HG03103 (cell line): ENCODE measurements around the gene MAGEA2.
"Not testable (repeated sequence)": the region's sequence is repeated elsewhere in the genome, so short reads cannot be mapped to it uniquely, and the experiment has no call there.

Source experiments
- ATAC-seq: cut with Tn5 transposase; IDR thresholded peaks from one replicate; pipeline ENCODE4 v1.9.1; 2021; ENCODE audit warnings: low read depth; ENCODE audit not compliant: unreplicated experiment

MAGEA2 gene

DNA sequence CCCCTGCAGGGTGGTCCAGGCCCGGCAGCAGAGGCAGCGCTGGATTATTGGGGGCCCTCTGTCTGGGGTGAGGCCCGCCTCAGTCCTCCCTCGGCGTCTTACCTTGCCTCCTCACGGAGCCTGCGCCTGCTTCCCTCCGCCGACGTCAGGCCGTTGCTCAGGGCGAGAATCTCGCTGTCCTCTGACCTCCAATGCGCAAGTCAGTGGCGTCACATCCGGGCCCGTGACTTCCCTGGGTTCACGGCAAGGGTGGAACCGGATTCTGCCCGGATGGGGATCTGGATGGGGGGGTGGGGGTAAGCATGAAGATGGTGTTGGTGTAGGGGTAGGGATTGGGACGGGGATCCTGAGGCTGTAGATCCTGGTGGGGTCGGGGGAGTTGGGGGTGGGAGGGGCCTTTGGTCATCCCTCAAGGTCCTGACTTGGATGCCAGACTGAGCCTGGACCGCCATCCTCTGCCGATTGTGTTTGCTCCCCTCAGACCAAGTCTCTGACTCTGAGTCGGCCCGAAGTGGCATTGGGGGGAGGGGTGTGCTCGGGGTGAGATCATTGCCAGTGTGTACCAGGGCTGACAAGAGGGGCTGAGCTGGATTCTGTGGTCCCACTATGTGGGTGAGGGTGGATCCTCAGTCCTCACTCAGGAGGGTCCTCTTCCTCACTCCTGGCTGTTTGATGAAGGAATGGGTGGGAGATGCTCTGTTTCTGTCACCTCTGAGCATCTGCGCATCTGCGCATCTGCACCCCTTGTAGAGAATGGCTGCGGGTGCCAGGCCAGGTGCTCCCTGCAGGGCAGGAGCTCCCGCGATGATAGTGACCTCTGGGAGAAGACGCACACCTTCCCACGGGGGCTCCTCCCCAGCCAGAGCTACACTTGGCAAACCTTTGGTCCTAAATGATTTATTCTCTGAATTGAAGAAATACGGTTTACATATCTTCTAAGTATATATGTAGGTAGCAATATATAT is at the start of gene MAGEA2:
MAGEA2 (minus strand) TSS at position 157 of the 965 bp plus-strand sequence. CDS start 2,479 bp downstream, outside the sequence.
- not testable (repeated sequence) for ATAC-seq

DNA sequence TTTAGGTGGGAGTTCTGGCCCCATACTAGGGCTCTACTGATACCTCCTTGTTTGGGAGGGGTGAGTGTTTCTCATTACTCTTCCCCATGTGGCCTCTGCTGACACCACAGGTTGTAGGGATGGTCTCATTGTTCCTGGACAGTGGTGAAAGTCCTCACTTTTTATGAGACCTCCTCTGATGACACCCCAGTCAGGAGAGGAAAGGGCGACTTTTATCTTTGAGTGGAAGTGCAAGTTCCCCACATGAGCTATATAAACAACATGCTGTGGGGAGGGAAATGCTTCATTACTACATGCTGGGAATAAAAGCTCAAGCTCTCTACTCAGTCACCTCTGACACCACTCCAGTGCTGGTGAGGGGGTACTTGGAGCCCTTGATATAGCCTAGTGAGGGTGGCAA is 45.3 kb upstream of the MAGEA2 start:
- no peak for ATAC-seq

DNA sequence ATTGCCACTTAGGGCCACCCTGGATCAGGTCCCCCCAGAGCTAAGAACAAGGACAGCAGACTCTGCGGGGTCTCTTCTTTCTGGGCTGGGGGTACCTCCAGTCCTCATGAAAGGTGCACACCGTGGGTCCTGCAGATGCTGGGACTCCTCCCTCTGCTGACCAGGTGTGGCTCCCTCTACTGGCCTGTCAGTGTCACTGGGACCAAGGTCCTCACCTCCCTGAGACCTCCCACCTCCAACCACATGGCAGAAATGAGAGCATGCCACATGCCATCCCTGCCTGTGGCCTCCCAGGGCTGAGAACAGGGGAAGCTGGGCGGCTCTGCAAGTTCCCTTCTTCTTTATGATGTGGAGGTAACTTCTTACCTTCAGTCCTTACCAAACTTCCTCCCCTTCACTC is 33.4 kb upstream of the MAGEA2 start:
- ATAC-seq, result peak; percentile 95

DNA sequence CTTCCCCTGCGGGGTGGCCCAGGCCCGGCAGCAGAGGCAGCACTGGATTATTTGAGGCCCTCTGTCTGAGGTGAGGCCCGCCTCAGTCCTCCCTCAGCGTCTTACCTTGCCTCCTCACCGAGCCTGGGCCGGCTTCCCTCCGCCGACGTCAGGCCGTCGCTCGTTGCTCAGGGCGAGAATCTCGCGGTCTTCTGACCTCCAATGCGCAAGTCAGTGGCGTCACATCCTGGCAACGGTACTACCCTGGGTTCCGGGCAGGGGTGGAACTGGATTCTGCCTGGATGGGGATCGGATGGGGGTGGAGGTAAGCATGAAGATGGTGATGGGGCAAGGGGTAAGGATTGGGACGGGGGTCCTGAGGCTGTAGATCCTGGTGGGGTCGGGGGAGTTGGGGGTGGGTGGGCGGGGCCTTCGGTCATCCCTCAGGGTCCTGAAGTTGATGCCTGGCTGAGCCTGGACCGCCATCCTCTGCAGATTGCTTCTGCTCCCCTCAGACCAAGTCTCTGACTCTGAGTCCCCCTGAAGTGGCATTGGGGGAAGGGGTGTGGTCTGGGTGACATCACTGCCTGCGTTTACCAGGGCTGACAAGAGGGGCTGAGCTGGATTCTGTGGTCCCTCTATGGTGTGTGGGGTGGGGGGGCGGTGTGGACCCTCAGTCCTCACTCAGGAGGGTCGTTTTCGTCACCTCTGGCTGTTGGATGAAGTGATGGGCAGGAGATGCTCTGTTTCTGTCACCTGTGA is 16.1 kb upstream of the MAGEA2 start, which contains the start of gene MAGEA6:
MAGEA6 (minus strand) TSS at position 141 of the 741 bp plus-strand sequence. CDS start 2,039 bp downstream, outside the sequence.
- ATAC-seq, result not testable (repeated sequence)

DNA sequence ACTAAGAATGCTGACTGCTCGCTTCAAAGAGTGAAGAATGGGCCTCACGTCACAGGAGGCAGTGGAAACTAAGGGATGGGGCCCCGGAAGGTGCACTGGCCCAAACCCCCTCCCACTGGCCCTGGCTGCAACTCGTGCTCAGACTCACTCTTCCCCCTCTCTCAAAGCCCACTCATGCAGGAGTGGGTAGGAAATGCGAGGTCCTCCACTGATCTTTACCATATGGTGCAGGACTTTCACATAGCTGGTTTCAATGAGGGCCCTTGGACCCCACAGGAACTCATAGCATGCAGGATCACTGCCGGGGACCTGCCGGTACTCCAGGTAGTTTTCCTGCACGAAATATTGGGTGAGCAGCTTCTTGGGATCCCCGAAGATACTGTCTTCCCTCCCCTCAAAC is 12.9 kb upstream of the MAGEA2 start:
- not testable (repeated sequence) for ATAC-seq

DNA sequence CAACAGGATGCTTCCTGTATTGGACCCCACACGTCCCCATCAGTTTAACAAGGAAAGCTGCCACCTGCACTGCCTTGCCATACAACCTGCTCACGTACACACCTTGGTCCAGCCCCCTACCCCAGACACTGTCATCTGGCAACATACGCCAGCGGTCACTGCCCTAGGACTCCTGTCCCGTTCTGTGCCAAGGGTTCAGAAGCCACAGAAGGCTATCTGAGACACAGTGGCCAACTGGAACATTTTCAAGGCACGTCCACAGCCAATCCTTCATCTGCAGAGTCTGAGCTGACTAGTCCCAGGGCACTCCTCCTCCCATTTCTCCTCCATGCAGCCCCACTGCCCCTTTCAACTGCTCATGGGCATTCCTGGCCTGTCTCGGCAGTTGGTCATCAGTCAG is 7.9 kb upstream of the MAGEA2 start:
- ATAC-seq, result not testable (repeated sequence)

DNA sequence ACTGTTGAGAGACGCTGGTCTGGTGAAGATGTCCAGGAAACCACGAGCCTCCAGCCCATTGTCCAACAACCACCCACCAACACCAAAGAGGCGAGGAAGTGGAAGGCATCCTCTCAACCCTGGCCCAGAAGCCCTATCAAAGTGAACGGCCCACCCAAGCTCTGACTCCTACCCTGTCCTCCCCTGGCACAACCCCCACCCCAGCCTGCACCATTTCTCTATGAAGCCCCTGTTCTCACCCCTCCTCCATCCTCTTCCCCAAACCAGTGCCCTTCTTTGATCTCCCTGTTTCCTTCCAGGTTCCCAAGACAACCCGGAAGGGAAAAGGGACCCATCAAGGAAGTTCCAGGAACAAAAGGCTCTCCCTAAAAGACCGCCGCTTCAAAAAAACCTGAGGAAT is 5.9 kb upstream of the MAGEA2 start:
- not testable (repeated sequence) for ATAC-seq

GRCh38 chrX:152758918-152759317 is 5.3 kb upstream of the MAGEA2 start, which contains the start of gene CSAG3:
CSAG3 (plus strand) TSS chrX:152759218.
- ATAC-seq, result not testable (repeated sequence)

DNA sequence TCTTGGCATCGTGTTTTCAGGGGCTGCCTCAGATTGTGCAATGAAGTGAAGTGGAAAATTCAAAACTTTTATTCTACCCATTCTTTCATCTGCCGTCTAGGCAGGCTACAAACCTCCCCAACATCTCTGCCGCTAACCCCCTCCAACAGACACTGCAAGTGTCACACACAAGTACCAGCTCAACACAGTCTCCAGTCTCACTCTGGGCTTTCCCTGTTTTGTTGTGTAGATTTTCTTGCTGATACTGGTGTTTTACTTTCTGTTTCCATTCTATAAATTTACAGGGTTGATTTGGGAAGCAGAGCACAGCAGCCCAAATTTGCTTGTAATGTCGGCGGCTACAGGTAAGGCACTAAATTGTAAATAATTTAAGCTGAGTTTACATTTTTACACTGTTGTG is 1.2 kb upstream of the MAGEA2 start:
- not testable (repeated sequence) for ATAC-seq

DNA sequence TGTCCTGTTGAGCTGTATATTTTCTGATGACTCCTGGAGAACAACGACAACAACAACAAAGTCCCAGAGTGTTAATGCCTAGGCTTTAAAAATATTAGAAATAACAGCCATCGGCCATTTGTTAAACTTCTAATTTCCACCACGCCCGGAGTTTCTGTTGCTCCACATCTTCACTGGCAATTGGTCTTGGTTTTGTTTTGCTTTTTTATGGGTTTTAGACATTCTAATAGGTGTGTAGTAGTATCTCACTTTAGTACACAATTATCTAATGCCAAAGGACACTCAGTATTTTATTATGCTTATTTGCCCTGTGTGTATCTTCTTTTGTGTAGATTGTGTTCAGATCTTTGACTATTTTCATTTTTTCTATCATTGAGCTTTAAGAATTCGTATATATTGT is 15.1 kb downstream of the MAGEA2 start:
- ATAC-seq, result no peak

- not testable (repeated sequence) for ATAC-seq
These were observed 17.1 kb downstream of the MAGEA2 start for GRCh38 chrX:152736528-152736927.

- no peak for ATAC-seq
These were observed 17.7 kb downstream of the MAGEA2 start for GRCh38 chrX:152735860-152736511.

- ATAC-seq, result no peak
These were observed 18.5 kb downstream of the MAGEA2 start for GRCh38 chrX:152735101-152735500.

GRCh38 chrX:152734143-152734858 is 19.3 kb downstream of the MAGEA2 start:
- ATAC-seq, result not testable (repeated sequence)

GRCh38 chrX:152733261-152733975 is 20.2 kb downstream of the MAGEA2 start, which contains the start of the genes CSAG1 and MAGEA12:
CSAG1 (minus strand) TSS chrX:152733721; CDS start chrX:152732460, 1,261 bp downstream.
MAGEA12 (plus strand) TSS chrX:152733757; CDS start chrX:152736162, 2,405 bp downstream.
- ATAC-seq, result no peak

GRCh38 chrX:152725409-152725808 is 28.2 kb downstream of the MAGEA2 start:
- no peak for ATAC-seq

DNA sequence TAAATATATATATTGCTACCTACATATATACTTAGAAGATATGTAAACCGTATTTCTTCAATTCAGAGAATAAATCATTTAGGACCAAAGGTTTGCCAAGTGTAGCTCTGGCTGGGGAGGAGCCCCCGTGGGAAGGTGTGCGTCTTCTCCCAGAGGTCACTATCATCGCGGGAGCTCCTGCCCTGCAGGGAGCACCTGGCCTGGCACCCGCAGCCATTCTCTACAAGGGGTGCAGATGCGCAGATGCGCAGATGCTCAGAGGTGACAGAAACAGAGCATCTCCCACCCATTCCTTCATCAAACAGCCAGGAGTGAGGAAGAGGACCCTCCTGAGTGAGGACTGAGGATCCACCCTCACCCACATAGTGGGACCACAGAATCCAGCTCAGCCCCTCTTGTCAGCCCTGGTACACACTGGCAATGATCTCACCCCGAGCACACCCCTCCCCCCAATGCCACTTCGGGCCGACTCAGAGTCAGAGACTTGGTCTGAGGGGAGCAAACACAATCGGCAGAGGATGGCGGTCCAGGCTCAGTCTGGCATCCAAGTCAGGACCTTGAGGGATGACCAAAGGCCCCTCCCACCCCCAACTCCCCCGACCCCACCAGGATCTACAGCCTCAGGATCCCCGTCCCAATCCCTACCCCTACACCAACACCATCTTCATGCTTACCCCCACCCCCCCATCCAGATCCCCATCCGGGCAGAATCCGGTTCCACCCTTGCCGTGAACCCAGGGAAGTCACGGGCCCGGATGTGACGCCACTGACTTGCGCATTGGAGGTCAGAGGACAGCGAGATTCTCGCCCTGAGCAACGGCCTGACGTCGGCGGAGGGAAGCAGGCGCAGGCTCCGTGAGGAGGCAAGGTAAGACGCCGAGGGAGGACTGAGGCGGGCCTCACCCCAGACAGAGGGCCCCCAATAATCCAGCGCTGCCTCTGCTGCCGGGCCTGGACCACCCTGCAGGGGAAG is 39.5 kb downstream of the MAGEA2 start, which contains the start of gene MAGEA2B:
MAGEA2B (plus strand) TSS at position 814 of the 973 bp plus-strand sequence. CDS start 2,479 bp downstream, outside the sequence.
- not testable (repeated sequence) for ATAC-seq

- ATAC-seq, result not testable (repeated sequence)
These were observed 40.4 kb downstream of the MAGEA2 start for GRCh38 chrX:152713195-152713594.
